Thoracic aorta (tissue), 2 donors: Measurements from ENCODE around the gene CHP2. TPM values are rescaled to one million over a fixed set of nuclear protein-coding genes. Genes with fewer than 3 reads are reported as not detected.

Experiments used
- ATAC-seq: fragments of 150-250 bp; one replicate; pipeline ENCODE4 v1.8.0; 2017; ENCODE audit warnings: low read depth; ENCODE audit not compliant: insufficient number of reproducible peaks, low FRiP score
- DNase-seq: peaks from one replicate; pipeline ENCODE4 v3.0.0-alpha.2; 2020; ENCODE audit warnings: low spot score
- H3K27ac ChIP-seq, 2 donors: fragments of 200-600 bp; sonication (generic); 1 replicate in 1 of 2; 2 replicates in 1 of 2; pipeline ENCODE4 v1.5.1; 2016; ENCODE audit warnings: mild to moderate bottlenecking in 2 of 2, moderate library complexity in 2 of 2
- H3K27me3 ChIP-seq: fragments of 200-600 bp; sonication (generic); replicated peaks from 2 replicates; pipeline ENCODE4 v1.6.0; 2016; ENCODE audit warnings: mild to moderate bottlenecking; ENCODE audit not compliant: insufficient read depth
- H3K36me3 ChIP-seq: fragments of 200-600 bp; sonication (generic); one replicate; pipeline ENCODE4 v1.5.1; 2016
- H3K4me1 ChIP-seq, 2 donors: fragments of 200-600 bp; sonication (generic); 1 replicate in 1 of 2; 2 replicates in 1 of 2; pipeline versions ENCODE4 v1.5.1 to v1.6.0; 2016; ENCODE audit warnings: low read depth in 2 of 2, mild to moderate bottlenecking in 1 of 2; ENCODE audit not compliant: control insufficient read depth in 1 of 2
- H3K4me3 ChIP-seq: fragments of 200-600 bp; sonication (generic); 2 replicates; pipeline ENCODE4 v1.5.1; 2016; ENCODE audit warnings: mild to moderate bottlenecking
- H3K9me3 ChIP-seq: fragments of 200-600 bp; sonication (generic); 2 replicates; pipeline ENCODE4 v1.5.1; 2016
- CTCF ChIP-seq: fragments of 200-600 bp; sonication (generic); IDR thresholded peaks from one replicate; pipeline ENCODE4 v1.5.1; 2019; ENCODE audit warnings: antibody characterized with exemption
- total RNA-seq, 2 donors: library from RNA; depleted of rRNA; stranded (reverse); fragments of >200 nt; gene quantifications; one replicate each; pipeline versions ENCODE4 v1.1.0 to v1.2.3, GENCODE V29; 2016

Gene CHP2
- not detected for total RNA-seq

GRCh38 chr16:23754594-23755483 is at the start of gene CHP2:
TSS of gene CHP2 (plus strand) at chr16:23755026. CDS start at chr16:23755050, 24 bp downstream.
- H3K27me3 ChIP-seq, result no peaks in the 10 kb centered on the region
- H3K27ac ChIP-seq, result no peak within 1 kb of the TSS
- no peak for TF ChIP-seq CTCF
- H3K4me1 ChIP-seq, result peaks cover 3 to 8% of the 10 kb centered on the region in 2 donors
- DNase-seq (no peak), ATAC-seq (no peak)
- H3K9me3 ChIP-seq, result no peaks in the 10 kb centered on the region
- H3K4me3 ChIP-seq, result peak within 1 kb of the TSS; percentile 48
- no peaks in the 10 kb centered on the region for H3K36me3 ChIP-seq

GRCh38 chr16:23705517-23705902 is 49.3 kb upstream of the CHP2 start:
- DNase-seq (no peak), ATAC-seq (no peak)
- H3K27ac ChIP-seq, result no peak overlapping the region
- no peaks in the 10 kb centered on the region for H3K27me3 ChIP-seq
- H3K4me3 ChIP-seq, result no peak overlapping the region
- H3K4me1 ChIP-seq, result no peaks in the 10 kb centered on the region
- H3K9me3 ChIP-seq, result peaks cover 8% of the 10 kb centered on the region
- no peak for TF ChIP-seq CTCF
- H3K36me3 ChIP-seq, result no peaks in the 10 kb centered on the region

- Histone ChIP-seq H3K4me3 (no peak overlapping the region), H3K27me3 (no peaks in the 10 kb centered on the region), H3K27ac (no peak overlapping the region), H3K4me1 (no peaks in the 10 kb centered on the region), H3K9me3 (peaks cover 8% of the 10 kb centered on the region), H3K36me3 (no peaks in the 10 kb centered on the region)
- DNase-seq (no peak), ATAC-seq (no peak)
- no peak for TF ChIP-seq CTCF
Observed at GRCh38 chr16:23706439-23706838, 48.4 kb upstream of the CHP2 start.

- Histone ChIP-seq H3K9me3 (peaks cover 8% of the 10 kb centered on the region), H3K27ac (no peak overlapping the region), H3K4me3 (no peak overlapping the region), H3K36me3 (no peaks in the 10 kb centered on the region), H3K27me3 (no peaks in the 10 kb centered on the region), H3K4me1 (no peaks in the 10 kb centered on the region)
- ATAC-seq (no peak), DNase-seq (no peak)
- no peak for TF ChIP-seq CTCF
Observed at GRCh38 chr16:23709536-23709935, 45.3 kb upstream of the CHP2 start.

- Histone ChIP-seq H3K27ac (no peak overlapping the region), H3K36me3 (no peaks in the 10 kb centered on the region), H3K4me3 (no peak overlapping the region), H3K9me3 (peaks cover 8% of the 10 kb centered on the region), H3K27me3 (no peaks in the 10 kb centered on the region), H3K4me1 (no peaks in the 10 kb centered on the region)
- ATAC-seq (no peak), DNase-seq (no peak)
- no peak for TF ChIP-seq CTCF
Observed at GRCh38 chr16:23710008-23710407, 44.8 kb upstream of the CHP2 start.
